CD4-positive, alpha-beta T cell (primary cell): ENCODE measurements around the gene SNRNP200. TPM values are rescaled to one million over a fixed set of nuclear protein-coding genes. Genes with fewer than 3 reads are reported as not detected.

ENCODE experiments used
- ATAC-seq: fragments of 200-7000 bp; cut with Tn5 transposase; one replicate; pipeline ENCODE4 v1.10.0; 2022; ENCODE audit warnings: mild to moderate bottlenecking; ENCODE audit not compliant: poor library complexity
- CTCF ChIA-PET: fragments of 350-600 bp; sonication (Branson Sonifier 250); formaldehyde crosslinking; loops from one replicate; lab custom pipeline; 2021; ENCODE audit warnings: antibody characterized with exemption, inconsistent platforms; lab: Charles Lee
- POLR2A ChIA-PET: fragments of 350-600 bp; sonication (Branson Sonifier 250); formaldehyde crosslinking; loops from one replicate; lab custom pipeline; 2021; ENCODE audit warnings: antibody characterized with exemption, inconsistent platforms; lab: Charles Lee
- DNase-seq, 14 experiments: peaks; one replicate each; pipeline ENCODE4 v3.0.0-alpha.2; 2013 to 2020; ENCODE audit warnings: mixed read lengths in 2 of 14
- H3K27ac ChIP-seq, 2 donors: one replicate each; pipeline versions ENCODE4 v1.5.1 to v1.7.0; 2013; ENCODE audit warnings: low read length in 2 of 2, low read depth in 1 of 2, mild to moderate bottlenecking in 1 of 2
- H3K27me3 ChIP-seq, 2 experiments: 1 replicate in 1 of 2; 2 replicates in 1 of 2; pipeline versions ENCODE4 v1.6.1 to v1.7.0; 2013; ENCODE audit warnings: low read length in 2 of 2, control low read depth in 1 of 2, mild to moderate bottlenecking in 1 of 2, moderate library complexity in 1 of 2; ENCODE audit not compliant: insufficient read depth in 2 of 2, control insufficient read depth in 1 of 2
- H3K36me3 ChIP-seq: one replicate; pipeline ENCODE4 v1.6.1; 2013; ENCODE audit warnings: low read length, control low read depth; ENCODE audit not compliant: insufficient read depth
- H3K4me1 ChIP-seq: one replicate; pipeline ENCODE4 v1.6.1; 2013; ENCODE audit warnings: low read length, control low read depth; ENCODE audit not compliant: insufficient read depth
- H3K4me3 ChIP-seq: one replicate; pipeline ENCODE4 v1.5.1; 2013; ENCODE audit warnings: mild to moderate bottlenecking, low read length, moderate library complexity
- H3K9me3 ChIP-seq, 2 experiments: 1 replicate in 1 of 2; 2 replicates in 1 of 2; pipeline versions ENCODE4 v1.6.1 to v1.7.0; 2013; ENCODE audit warnings: low read length in 2 of 2, mild to moderate bottlenecking in 2 of 2, control low read depth in 1 of 2, moderate library complexity in 1 of 2; ENCODE audit not compliant: control insufficient read depth in 1 of 2, insufficient read depth in 1 of 2
- H3K27ac Mint-ChIP-seq: one replicate; pipeline ENCODE4 v1.8.0; 2020; ENCODE audit warnings: mixed read lengths
- H3K27me3 Mint-ChIP-seq: one replicate; pipeline ENCODE4 v1.8.0; 2021; ENCODE audit warnings: mixed read lengths
- H3K36me3 Mint-ChIP-seq: one replicate; pipeline ENCODE4 v1.8.0; 2021; ENCODE audit warnings: low read depth, mixed read lengths
- H3K4me1 Mint-ChIP-seq: one replicate; pipeline ENCODE4 v1.8.0; 2021; ENCODE audit warnings: low read depth, mixed read lengths
- H3K4me3 Mint-ChIP-seq: one replicate; pipeline ENCODE4 v1.8.0; 2020; ENCODE audit warnings: mild to moderate bottlenecking, mixed read lengths
- H3K9me3 Mint-ChIP-seq: one replicate; pipeline ENCODE4 v1.8.0; 2020; ENCODE audit warnings: mixed read lengths
- CTCF ChIP-seq: fragments of 200-600 bp; IDR thresholded peaks from one replicate; pipeline ENCODE4 v1.8.0; 2022; ENCODE audit warnings: antibody characterized with exemption, mild to moderate bottlenecking
- intact Hi-C, 2 experiments: fragments of 100-400 bp; cut with DNase I in 1 of 2; cut with micrococcal nuclease in 1 of 2; formaldehyde crosslinking; loops; one replicate each; pipeline versions ENCODE4 v1.15.1 to v1.9.0; 2023 to 2025; cut with DNase I, micrococcal nuclease
- total RNA-seq, 174 experiments: library from RNA in 2 of 174; stranded (reverse) in 2 of 174; gene quantifications; one replicate each; pipeline ENCODE4 v1.2.3 and lab custom pipeline; 2021 to 2026

Gene SNRNP200
- total RNA-seq, 2 experiments from 2014 or later = 274 to 297 TPM

GRCh38 chr2:96236882-96237281, 68.5 kb downstream of the SNRNP200 start:
- H3K27me3 Mint-ChIP-seq = no peaks in the 10 kb centered on the region
- Histone ChIP-seq H3K9me3 (no peaks in the 10 kb centered on the region), H3K27me3 (no peaks in the 10 kb centered on the region), H3K36me3 (peaks cover 3% of the 10 kb centered on the region), H3K27ac (no peak overlapping the region), H3K4me3 (no peak overlapping the region), H3K4me1 (peaks cover 13% of the 10 kb centered on the region)
- H3K4me1 Mint-ChIP-seq = peaks cover 15% of the 10 kb centered on the region
- no peak overlapping the region for H3K4me3 Mint-ChIP-seq
- TF ChIP-seq CTCF = no peak
- no peaks in the 10 kb centered on the region for H3K36me3 Mint-ChIP-seq
- no peak overlapping the region for H3K27ac Mint-ChIP-seq
- intact Hi-C loops = no loop called here
- ChIA-PET CTCF (no interaction called here), POLR2A (no interaction called here)
- DNase-seq (no peak), ATAC-seq (no peak)
- no peaks in the 10 kb centered on the region for H3K9me3 Mint-ChIP-seq

DNA sequence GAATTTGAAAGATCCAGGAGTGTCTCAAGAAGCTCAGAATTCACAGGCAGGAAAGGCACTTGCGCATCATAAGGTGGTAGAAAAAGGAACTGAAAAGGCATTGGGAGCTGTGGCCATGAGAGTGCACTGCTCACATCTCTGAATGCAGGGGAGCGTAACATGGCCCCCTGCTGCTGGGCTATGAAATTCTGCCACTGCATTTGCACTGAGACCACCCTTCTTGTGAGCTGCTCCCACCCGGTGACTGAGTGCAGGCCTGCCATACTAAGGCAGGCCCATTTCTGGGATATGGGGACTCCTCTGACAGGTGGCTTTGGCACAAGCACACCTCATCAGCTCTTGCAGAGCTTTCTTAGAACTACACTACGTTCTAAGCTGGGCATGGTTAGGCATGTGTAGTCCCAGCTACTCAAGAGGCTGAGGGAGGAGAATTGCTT, 71.4 kb downstream of the SNRNP200 start:
- no peaks in the 10 kb centered on the region for H3K4me1 Mint-ChIP-seq
- H3K4me1 ChIP-seq = no peaks in the 10 kb centered on the region
- no peak for TF ChIP-seq CTCF
- H3K27ac ChIP-seq = no peak overlapping the region
- no peaks in the 10 kb centered on the region for H3K36me3 ChIP-seq
- CTCF ChIA-PET = no interaction called here
- H3K27me3 Mint-ChIP-seq = no peaks in the 10 kb centered on the region
- H3K27ac Mint-ChIP-seq = no peak overlapping the region
- H3K36me3 Mint-ChIP-seq = no peaks in the 10 kb centered on the region
- no peaks in the 10 kb centered on the region for H3K9me3 Mint-ChIP-seq
- DNase-seq (no peak), ATAC-seq (no peak)
- no peak overlapping the region for H3K4me3 Mint-ChIP-seq
- no peak overlapping the region for H3K4me3 ChIP-seq
- POLR2A ChIA-PET = no interaction called here
- no peaks in the 10 kb centered on the region for H3K9me3 ChIP-seq
- no peaks in the 10 kb centered on the region for H3K27me3 ChIP-seq
- intact Hi-C loops = no loop called here

DNA sequence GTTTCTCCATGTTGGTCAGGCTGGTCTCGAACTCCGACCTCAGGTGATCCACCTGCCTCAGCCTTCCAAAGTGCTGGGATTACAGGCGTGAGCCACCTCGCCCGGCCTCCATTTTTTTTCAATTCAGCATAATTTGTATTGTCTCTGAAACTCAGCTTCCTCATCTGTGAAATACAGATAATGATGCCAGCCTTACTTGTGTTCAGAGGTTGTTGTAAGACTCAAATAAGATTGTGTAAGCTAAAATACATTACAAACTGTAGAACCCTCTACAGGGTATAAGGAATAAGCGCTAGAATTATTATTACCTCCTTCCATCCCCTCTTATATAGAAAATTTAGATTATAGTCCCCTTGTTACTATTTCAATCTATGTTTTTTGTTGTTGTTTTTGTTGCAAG, 71.9 kb downstream of the SNRNP200 start:
- H3K27ac ChIP-seq = no peak overlapping the region
- no peaks in the 10 kb centered on the region for H3K9me3 ChIP-seq
- Mint-ChIP-seq H3K27ac (no peak overlapping the region), H3K9me3 (no peaks in the 10 kb centered on the region), H3K4me1 (no peaks in the 10 kb centered on the region), H3K36me3 (no peaks in the 10 kb centered on the region), H3K27me3 (no peaks in the 10 kb centered on the region), H3K4me3 (no peak overlapping the region)
- no peaks in the 10 kb centered on the region for H3K36me3 ChIP-seq
- no peak overlapping the region for H3K4me3 ChIP-seq
- CTCF ChIA-PET = no interaction called here
- no peak for ATAC-seq
- no peaks in the 10 kb centered on the region for H3K4me1 ChIP-seq
- DNase-seq = no peak
- TF ChIP-seq CTCF = no peak
- POLR2A ChIA-PET = no interaction called here
- intact Hi-C loops = no loop called here
- H3K27me3 ChIP-seq = no peaks in the 10 kb centered on the region
